ENCODE measurements around the gene FAM107B.
A peak's percentile ranks its signal among the peaks of the same experiment; 100 is the strongest.
"Not testable (repeated sequence)": the region's sequence is repeated elsewhere in the genome, so short reads cannot be mapped to it uniquely, and the experiment has no call there.

Gene FAM107B

DNA sequence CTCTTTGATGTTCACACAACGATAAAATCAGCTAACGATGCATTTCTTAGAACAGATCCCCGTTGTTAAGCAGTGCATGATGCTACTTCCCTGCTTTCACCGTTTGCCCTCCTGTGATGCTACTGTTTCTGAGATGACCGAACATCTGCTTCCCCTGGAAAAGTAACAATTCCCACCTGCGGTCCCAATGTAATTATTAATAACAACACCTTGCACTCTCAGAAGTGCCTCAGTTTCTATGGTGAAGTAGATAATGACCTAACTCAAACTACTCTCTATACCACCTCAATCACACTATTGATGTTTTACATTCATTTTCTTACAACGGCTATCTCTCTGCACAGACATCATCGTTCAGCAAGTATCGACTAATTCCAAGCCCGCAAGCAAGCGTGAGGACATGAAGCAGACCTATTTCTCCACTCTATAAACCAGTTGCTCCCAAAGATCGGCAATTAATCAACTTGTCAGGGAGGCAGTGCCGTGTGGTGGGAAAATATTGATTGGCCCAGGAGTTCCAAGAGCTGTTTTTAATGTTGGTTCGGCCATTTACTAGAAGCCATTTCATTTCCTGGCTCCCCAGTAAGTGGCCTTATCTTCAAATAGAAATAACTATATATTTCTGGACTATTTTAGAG is 42.7 kb downstream of the FAM107B start:
- DNase-seq: no peak

DNA sequence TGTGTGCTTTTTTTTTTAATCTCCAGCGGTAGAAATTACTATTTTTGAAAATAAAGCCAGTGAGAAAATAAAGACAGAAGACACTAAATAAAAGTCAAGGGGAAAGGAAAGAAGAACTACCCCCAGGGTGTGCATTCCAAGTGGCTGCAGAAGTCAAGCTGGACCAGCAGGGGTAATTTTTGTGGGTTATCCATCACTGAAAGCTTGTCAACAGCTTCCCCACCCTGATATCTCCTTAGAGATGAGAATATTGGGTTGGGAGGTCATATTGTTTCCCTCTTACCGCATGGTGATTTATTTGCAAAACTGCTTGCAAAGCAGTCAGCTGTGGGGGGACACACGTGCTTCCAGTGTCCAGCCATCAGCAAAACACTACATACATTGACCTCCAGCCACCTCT is 46.4 kb downstream of the FAM107B start:
- DNase-seq: no peak

DNA sequence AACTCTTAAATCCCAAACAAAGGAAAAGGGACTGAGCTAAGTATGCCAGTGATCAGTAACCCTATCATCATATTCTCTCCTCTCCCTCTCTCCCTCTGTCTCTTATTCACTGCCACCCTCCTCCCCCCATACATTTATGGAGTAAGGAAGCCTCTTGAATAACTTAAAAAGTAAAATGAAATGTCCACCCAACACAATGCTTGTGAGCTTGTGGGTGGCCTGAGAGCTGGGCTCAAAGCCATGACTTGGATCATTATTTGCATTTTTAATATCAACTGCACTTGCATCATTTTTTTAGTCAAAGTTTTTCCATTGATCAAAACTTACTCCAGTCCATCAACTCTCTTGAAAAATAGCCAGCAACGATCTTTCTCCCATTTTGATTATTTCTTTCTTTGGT is 46.8 kb downstream of the FAM107B start:
- DNase-seq: no peak

GRCh38 chr10:14727465-14727864 is 47.2 kb downstream of the FAM107B start:
- DNase-seq: no peak

DNA sequence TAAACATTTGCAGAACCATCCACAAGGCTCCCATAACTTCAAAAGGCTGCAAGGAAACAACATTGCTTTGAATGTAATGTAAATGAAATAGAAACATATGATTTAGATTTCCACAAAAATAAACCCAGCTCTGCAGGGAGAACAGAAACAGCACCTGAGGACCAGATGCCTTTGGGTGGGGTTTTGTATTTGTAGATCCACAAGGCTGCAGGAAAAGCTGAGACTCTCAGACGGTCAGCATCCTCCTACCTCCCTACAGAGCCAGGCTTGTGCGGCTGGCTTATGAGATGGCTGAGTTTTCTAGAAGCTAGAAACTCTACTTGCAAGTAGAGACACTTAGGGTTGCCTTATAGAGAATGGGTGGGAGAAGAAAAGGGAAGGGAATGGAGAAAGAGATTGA is 49.8 kb downstream of the FAM107B start:
- DNase-seq: no peak

DNA sequence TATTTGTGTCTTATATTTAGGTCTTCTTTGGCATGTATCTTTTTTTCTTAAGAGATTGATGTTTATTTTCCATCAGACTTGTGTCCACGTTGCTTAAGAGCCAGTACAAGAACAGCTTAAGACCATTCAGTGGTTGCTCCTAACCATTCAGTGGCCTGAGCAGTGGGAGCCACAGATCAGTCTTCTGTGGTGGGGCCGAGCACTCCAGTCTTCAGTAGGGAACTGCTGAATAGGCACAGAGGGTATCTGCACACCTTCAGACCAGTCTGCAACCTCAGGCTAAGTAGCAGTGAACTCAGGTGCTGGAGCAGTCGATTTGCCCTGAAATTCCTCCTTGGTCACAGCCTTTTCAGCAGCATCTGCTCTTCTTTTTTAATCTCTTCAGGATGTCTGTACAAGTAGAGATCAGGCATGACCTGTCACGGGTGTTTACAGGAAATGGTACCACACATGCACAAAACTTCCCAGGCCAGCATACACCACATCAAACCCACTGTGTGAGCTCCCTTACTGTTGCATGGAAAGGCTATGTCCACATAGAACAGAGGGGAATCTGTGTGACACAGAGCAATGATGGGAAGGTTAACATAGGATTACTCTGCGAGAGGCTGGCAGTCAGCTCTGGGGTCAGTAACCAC is 51.5 kb downstream of the FAM107B start:
- DNase-seq: peak; percentile 59

DNA sequence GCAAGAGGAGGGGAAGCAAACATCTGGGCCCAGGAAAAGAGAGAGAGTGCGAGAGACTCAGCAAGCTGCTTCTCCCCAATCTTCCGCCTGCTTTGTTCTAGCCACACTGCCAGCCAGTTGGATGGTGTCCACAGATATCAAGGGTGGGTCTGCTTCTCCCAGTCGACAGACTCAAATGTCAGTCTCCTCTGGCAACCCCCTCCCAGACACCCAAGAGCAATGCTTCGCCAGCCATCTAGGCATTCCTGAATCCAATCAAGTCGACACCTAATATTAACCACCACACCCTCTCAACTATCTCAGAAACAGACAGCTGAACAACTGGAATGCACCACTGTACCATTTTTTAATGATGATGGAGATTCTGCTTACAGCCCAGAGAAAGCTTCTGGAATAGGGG is 57.1 kb downstream of the FAM107B start:
- no peak for DNase-seq

GRCh38 chr10:14712991-14713424 is 61.7 kb downstream of the FAM107B start:
- no peak for DNase-seq

GRCh38 chr10:14709344-14709743 is 65.4 kb downstream of the FAM107B start:
- DNase-seq: not testable (repeated sequence)

DNA sequence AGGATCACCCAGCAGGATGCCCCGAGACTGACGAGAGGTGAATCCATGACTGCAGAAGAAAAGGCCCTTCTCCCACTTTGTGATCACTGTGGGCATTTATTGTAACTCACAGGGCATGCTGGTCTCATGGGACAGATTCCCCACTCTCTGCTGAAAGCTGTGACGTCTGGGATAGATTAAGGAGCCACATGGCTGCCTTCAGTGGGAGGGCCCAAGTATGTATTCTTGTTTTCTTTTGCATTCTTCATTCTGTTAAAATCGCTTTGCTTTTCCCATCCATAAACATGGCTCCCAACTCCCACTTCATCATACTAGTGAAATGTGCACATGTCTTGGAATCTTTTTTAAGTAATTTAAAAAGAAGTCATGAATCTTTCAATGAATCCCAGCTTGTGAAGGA is 67.2 kb downstream of the FAM107B start:
- no peak for DNase-seq

DNA sequence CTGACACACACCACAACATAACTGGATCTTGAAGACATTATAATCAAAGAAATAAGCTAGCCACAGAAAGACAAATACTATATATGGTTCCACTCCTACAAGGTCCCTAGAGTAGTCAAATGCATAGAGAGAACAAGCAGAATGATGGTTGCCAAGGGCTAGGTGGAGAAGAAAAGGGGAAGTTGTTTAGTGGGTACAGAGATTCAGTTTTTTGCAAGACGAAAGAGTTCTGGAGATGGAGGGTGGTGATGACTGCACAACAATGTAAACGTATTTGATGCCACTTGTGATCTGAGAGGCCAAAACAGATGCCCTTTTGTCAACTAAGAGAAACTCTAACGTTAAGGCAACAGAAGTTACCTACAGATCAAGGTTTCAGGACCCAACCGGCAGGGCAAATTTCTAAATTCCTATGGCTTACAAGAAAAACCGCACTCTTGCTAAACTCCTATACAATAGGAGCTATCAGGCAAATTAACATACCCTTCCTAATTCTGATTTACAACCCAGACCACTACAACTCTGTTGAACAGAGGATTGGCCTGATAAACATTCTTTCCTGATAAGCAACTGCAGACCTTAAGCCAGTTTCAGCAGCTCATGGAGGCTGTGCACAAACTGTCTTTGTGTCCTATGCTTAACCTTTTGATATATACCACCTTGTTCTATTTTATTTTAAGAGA is 69.0 kb downstream of the FAM107B start:
- no peak for DNase-seq

- no peak for DNase-seq
Observed at GRCh38 chr10:14703631-14704001, 71.1 kb downstream of the FAM107B start.

DNA sequence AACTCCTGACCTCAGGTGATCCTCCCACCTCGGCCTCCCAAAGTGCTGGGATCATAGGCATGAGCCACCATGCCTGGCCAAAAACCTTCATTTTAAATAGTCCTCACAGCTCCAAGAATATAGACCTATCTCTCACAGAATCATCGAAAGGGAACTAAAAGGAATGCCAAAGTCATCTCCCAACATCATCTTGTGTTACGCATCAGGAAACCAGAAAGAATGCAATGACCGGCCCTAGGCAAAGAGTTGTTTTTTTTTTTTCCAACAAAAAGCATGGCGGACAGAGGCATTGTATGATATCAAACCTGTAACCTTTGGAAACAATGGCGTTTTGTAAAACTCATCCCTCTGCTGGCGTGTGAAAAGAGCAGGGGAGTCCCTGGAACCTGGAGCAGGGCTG is 73.2 kb downstream of the FAM107B start:
- DNase-seq: no peak

GRCh38 chr10:14700546-14700945 is 74.2 kb downstream of the FAM107B start:
- DNase-seq: no peak

- no peak for DNase-seq
Observed at GRCh38 chr10:14699482-14699881, 75.2 kb downstream of the FAM107B start.

DNA sequence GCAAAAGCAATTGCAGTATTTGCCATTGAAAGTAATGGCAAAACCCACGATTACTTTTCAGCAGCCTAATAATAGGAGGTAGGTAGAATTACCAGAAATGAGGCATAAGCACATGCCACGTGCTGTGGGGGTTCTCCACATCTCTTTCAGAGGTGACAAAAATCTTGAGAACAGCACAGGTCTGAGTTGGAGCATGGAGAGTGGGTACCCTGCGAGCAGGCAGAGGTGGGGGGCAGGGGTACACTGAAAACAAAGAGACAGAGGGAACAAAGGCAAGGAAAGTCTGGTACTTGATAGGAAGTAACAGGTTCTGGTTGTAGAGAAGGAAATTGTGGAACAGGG is 75.9 kb downstream of the FAM107B start:
- DNase-seq: no peak

- no peak for DNase-seq
Observed at GRCh38 chr10:14698111-14698828, 76.4 kb downstream of the FAM107B start.

- DNase-seq: no peak
Observed at GRCh38 chr10:14697281-14697680, 77.4 kb downstream of the FAM107B start.

DNA sequence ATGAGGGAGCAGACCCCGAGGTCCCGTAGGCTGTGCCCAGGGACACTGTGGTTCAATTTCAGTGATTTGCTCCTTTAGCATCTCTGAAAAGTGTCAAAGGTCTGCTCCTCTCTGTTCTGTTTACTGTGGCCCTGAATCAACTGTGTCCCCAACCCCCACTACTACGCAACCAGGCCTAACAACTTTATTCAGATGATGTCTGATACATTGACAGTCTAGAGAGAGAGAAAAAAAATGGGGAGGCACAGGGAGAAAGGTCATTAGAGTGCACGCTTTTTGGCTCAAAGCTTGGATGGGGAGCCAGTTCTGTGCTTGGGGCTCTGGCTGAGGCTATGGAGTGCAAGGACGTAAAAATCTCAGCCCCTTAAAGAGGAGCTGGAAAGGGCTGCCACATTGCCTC is 77.9 kb downstream of the FAM107B start:
- DNase-seq: no peak

DNA sequence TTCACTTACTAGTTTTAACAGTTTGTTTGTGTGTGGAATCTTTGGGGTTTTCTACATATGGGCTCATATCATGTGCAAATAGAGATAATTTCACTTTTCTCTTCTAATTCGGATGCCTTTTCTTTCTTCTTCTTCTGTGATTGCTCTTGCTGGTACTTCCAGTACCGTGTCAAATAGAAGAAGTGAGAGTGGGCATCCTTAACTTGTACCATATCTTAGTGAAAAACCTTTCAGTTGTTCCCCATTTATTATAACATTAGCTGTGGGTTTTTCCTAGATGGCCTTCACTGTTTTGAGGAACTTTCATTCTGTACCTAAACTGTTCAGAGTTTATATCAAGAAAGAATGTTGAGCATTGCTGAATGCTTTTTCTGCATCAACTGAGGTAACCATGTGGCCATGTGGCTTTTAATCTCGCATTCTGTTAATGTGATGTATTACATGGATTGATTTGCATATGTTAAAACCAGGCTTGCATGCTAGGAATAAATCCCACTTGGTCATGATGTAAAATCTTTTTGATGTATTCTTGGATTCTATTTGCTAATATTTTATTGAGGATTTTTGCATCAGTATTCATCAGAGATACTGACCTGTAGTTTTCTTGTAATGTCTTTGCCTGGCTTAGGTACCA is 78.7 kb downstream of the FAM107B start:
- DNase-seq: no peak

- DNase-seq: no peak
Observed at GRCh38 chr10:14693891-14694290, 80.8 kb downstream of the FAM107B start.

- DNase-seq: no peak
Observed at GRCh38 chr10:14692344-14693076, 82.2 kb downstream of the FAM107B start.

DNA sequence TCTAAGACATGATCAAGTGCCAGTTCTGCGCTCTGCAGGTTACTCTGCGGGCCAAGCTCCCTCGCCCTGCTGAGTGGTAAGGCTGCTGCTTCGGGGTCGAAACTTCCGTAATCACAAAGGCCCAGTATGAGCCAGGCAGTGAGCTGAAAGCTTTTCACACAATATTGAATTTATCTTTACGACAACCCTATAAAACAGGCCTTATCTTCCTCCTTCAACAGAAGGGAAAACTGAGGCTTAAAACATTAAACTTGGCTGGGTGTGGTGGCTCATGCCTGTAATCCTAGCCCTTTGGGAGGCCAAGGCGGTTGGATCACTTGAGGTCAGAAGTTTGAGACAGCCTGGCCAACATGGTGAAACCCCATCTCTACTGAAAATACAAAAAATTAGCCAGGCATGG is 83.3 kb downstream of the FAM107B start:
- DNase-seq: no peak
